DOHH2 (cell line): ENCODE results near the gene ETS1.

Experiments used
- H3F3A ChIP-seq: fragments of 200-600 bp; sonication (generic), shearing (Covaris generic); 2 replicates; pipeline ENCODE4 v1.6.0; 2016; ENCODE audit warnings: antibody characterized with exemption, mild to moderate bottlenecking; ENCODE audit not compliant: control insufficient read depth, insufficient read depth
- H3K27ac ChIP-seq: fragments of 200-600 bp; sonication (generic); 2 replicates; pipeline ENCODE4 v1.5.1; 2014; ENCODE audit warnings: low read depth, mild to moderate bottlenecking, low read length, moderate library complexity
- H3K27me3 ChIP-seq: fragments of 200-600 bp; sonication (generic); 2 replicates; pipeline ENCODE4 v1.6.1; 2014; ENCODE audit warnings: mild to moderate bottlenecking, low read length, mixed read lengths; ENCODE audit not compliant: control insufficient read depth
- H3K36me3 ChIP-seq: fragments of 200-600 bp; sonication (generic); 2 replicates; pipeline ENCODE4 v1.6.1; 2014; ENCODE audit warnings: mild to moderate bottlenecking, low read length, moderate library complexity, mixed read lengths; ENCODE audit not compliant: control insufficient read depth
- H3K4me1 ChIP-seq: fragments of 200-600 bp; sonication (generic); 2 replicates; pipeline ENCODE4 v1.6.1; 2014; ENCODE audit warnings: mild to moderate bottlenecking, low read length, mixed read lengths; ENCODE audit not compliant: control insufficient read depth
- H3K4me2 ChIP-seq: fragments of 200-600 bp; sonication (generic); 2 replicates; pipeline ENCODE4 v1.6.0; 2014; ENCODE audit warnings: mild to moderate bottlenecking, low read length, moderate library complexity
- H3K4me3 ChIP-seq: fragments of 200-600 bp; sonication (generic); 2 replicates; pipeline ENCODE4 v1.5.1; 2014; ENCODE audit warnings: mild to moderate bottlenecking, low read length, mixed read lengths
- H3K79me2 ChIP-seq: fragments of 200-600 bp; sonication (generic); 2 replicates; pipeline ENCODE4 v1.6.1; 2014; ENCODE audit warnings: mild to moderate bottlenecking, low read length, mixed read lengths; ENCODE audit not compliant: control insufficient read depth
- H3K9me2 ChIP-seq: fragments of 200-600 bp; sonication (generic); replicated peaks from 2 replicates; pipeline ENCODE4 v1.6.1; 2014; ENCODE audit warnings: mild to moderate bottlenecking, low read length, mixed read lengths; ENCODE audit not compliant: control insufficient read depth
- H3K9me3 ChIP-seq: fragments of 200-600 bp; sonication (generic); 2 replicates; pipeline ENCODE4 v1.6.1; 2014; ENCODE audit warnings: antibody characterized with exemption, low read length, mixed read lengths; ENCODE audit not compliant: control insufficient read depth, insufficient read depth
- H4K20me1 ChIP-seq: fragments of 200-600 bp; sonication (generic); 2 replicates; pipeline ENCODE4 v1.6.0; 2014; ENCODE audit warnings: low read depth, mild to moderate bottlenecking, antibody characterized with exemption, low read length, moderate library complexity; ENCODE audit not compliant: control insufficient read depth, insufficient read depth
- EZH2phosphoT487 ChIP-seq: fragments of 200-600 bp; sonication (generic); IDR thresholded peaks from 2 replicates; pipeline ENCODE4 v1.6.1; 2017; ENCODE audit warnings: borderline replicate concordance, mild to moderate bottlenecking, antibody characterized with exemption, low read length, moderate library complexity, mixed read lengths
- TF ChIP-seq, protein P1 (sequence below): fragments of 200-600 bp; sonication (generic); IDR thresholded peaks from one replicate; pipeline ENCODE4 v1.5.1; 2014; ENCODE audit warnings: antibody characterized with exemption, mild to moderate bottlenecking, low read depth, low read length; ENCODE audit not compliant: poor library complexity, severe bottlenecking

Gene ETS1

DNA sequence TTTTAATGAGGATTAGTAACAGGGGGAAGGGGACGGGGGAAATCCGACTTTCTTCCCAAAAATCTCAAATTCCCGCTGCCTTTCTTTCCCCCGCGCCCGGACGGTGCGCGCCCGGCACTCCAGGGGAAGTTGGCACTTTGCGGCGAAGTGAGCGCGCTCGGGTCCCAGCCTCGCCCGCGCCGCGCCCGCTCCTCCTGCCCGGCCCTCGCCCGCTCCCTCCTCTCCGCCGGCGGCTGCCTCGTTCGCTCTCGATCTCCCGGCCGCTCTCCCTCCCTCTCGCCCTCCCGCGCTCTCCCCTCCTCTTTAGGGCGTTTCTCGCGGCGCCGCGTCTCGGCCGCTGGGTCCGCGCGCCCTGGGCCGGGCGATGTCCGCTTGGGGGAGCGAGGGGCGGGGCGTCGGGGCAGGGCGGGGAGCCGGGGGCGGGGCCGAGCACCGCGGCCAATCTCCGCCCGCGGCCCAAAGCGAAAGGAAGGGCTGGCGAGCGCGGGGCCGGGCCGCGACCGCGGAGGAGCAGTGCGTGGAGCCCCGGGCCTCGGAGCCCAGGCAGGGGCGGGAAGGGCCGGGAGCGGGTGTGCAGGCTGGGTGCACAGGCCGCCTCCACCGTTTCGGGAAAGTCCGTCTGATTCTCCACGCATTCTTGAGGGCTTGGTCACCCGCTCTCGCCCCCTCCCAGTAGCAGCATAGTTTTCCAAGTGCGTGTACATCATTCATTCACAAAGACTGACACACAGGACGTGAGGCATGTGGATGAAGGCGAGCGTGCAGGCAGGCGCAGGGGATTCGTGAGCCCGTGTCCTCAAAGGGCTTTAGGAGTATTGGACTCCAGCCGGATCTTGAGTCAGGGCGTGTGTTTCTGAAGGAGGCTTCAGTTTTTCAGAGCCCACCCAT, 65.1 kb downstream of the ETS1 start:
- no peaks in the 10 kb centered on the region for H3K9me3 ChIP-seq
- peak overlapping the region; percentile 73 for H3K4me3 ChIP-seq
- peak overlapping the region; percentile 82 for H3K27ac ChIP-seq
- no peak for TF ChIP-seq EZH2phosphoT487
- TF ChIP-seq, protein P1, sequence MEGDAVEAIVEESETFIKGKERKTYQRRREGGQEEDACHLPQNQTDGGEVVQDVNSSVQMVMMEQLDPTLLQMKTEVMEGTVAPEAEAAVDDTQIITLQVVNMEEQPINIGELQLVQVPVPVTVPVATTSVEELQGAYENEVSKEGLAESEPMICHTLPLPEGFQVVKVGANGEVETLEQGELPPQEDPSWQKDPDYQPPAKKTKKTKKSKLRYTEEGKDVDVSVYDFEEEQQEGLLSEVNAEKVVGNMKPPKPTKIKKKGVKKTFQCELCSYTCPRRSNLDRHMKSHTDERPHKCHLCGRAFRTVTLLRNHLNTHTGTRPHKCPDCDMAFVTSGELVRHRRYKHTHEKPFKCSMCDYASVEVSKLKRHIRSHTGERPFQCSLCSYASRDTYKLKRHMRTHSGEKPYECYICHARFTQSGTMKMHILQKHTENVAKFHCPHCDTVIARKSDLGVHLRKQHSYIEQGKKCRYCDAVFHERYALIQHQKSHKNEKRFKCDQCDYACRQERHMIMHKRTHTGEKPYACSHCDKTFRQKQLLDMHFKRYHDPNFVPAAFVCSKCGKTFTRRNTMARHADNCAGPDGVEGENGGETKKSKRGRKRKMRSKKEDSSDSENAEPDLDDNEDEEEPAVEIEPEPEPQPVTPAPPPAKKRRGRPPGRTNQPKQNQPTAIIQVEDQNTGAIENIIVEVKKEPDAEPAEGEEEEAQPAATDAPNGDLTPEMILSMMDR, result no peak
- no peaks in the 10 kb centered on the region for H3K9me2 ChIP-seq
- H3K4me2 ChIP-seq, result peak overlapping the region; percentile 91
- peaks cover 68% of the 10 kb centered on the region for H3K4me1 ChIP-seq
- peaks cover 2% of the 10 kb centered on the region; the same call in 1 of the 2 replicates for H3F3A ChIP-seq
- peaks cover 61% of the 10 kb centered on the region for H3K79me2 ChIP-seq
- peaks cover 24% of the 10 kb centered on the region for H4K20me1 ChIP-seq
- peaks cover 48% of the 10 kb centered on the region for H3K36me3 ChIP-seq
- H3K27me3 ChIP-seq, result no peaks in the 10 kb centered on the region

DNA sequence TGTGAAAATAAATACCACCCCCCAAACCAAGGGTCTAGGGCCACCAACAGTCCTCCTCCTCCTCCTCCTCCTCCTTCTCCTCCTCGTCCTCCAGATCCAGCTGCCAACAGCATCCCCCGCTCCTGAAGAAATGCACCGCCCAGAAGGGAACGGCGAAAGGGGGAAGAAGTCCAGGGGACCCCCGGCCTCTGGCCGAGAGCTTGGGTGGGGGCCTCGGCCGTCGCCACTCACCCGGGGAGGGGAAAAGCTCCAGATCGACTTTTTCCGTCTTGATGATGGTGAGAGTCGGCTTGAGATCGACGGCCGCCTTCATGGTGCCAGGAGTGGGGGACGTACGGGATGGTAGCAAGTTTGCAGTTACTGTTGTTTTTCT, 65.7 kb downstream of the ETS1 start:
- no peaks in the 10 kb centered on the region for H3K9me3 ChIP-seq
- H3K4me1 ChIP-seq, result peaks cover 68% of the 10 kb centered on the region
- TF ChIP-seq, protein P1, result no peak
- TF ChIP-seq EZH2phosphoT487, result no peak
- H3K27ac ChIP-seq, result peak overlapping the region; percentile 82
- peak overlapping the region; percentile 73 for H3K4me3 ChIP-seq
- no peaks in the 10 kb centered on the region for H3K9me2 ChIP-seq
- peak overlapping the region; percentile 71 for H3K4me2 ChIP-seq
- H3K27me3 ChIP-seq, result no peaks in the 10 kb centered on the region
- peaks cover 2% of the 10 kb centered on the region; the same call in 1 of the 2 replicates for H3F3A ChIP-seq
- H3K79me2 ChIP-seq, result peaks cover 67% of the 10 kb centered on the region
- peaks cover 28% of the 10 kb centered on the region for H4K20me1 ChIP-seq
- H3K36me3 ChIP-seq, result peaks cover 54% of the 10 kb centered on the region

DNA sequence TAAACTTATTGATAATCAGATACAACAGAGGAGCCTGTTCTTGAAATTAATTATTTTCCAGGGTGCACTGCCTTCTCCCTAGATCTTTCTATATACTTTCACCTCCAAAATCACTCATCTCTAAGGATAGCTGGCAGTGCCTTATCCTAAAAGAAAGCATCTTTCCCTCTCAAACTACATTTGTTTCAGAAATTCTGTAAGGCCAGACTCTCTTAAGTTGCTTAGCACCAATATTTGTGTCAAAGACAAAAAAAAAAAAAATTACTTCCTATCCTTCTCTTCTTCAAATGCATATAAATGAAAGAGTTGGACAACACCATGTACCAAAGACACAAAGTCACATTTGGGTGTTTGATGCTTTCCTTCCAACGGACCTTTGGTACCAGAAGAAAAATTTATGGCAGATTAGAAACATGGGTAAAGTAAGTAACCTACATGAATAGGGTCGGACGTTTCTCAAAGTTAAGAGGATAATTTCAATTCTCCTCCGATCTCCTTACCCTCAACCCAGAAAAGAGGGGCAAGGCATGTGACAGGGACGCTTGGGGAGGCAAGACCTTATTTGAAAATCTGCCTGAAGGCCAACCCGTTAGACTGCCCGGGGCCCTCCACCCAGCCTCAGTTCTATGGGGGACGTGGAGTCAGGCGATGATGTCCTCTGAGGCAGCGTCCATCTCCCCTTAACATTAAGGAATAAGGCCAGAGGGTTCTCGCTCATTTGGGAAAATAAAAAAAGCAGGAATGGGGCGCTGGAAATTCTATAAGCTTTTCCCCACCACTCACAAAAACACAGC, 66.3 kb downstream of the ETS1 start:
- TF ChIP-seq, protein P1, result no peak
- no peak for TF ChIP-seq EZH2phosphoT487
- Histone ChIP-seq H3K4me2 (peak overlapping the region; percentile 71), H3K4me1 (peaks cover 68% of the 10 kb centered on the region), H3K36me3 (peaks cover 60% of the 10 kb centered on the region), H3K9me3 (no peaks in the 10 kb centered on the region), H3K9me2 (no peaks in the 10 kb centered on the region), H3K27me3 (no peaks in the 10 kb centered on the region), H3K27ac (peak overlapping the region; percentile 82), H3K79me2 (peaks cover 73% of the 10 kb centered on the region), H4K20me1 (peaks cover 30% of the 10 kb centered on the region), H3F3A (peaks cover 2% of the 10 kb centered on the region; the same call in 1 of the 2 replicates), H3K4me3 (peak overlapping the region; percentile 73)
